A673 (cell line): Measurements from ENCODE around the gene RP9. TPM values are rescaled to one million over a fixed set of nuclear protein-coding genes. Genes with fewer than 3 reads are reported as not detected.

Source experiments
- BruUV-seq: library from RNA; stranded (reverse); fragments of 400-500 nt; replicated peaks from 2 replicates; lab custom pipeline; 2021; lab: Mats Ljungman, UMichigan
- CTCF ChIA-PET: fragments of 300-600 bp; sonication (Branson Sonifier 250); formaldehyde crosslinking; loops from one replicate; lab custom pipeline; 2022; ENCODE audit warnings: antibody characterized with exemption; lab: Charles Lee
- POLR2A ChIA-PET: fragments of 300-600 bp; sonication (Branson Sonifier 250); formaldehyde crosslinking; loops from one replicate; lab custom pipeline; 2022; ENCODE audit warnings: antibody characterized with exemption; ENCODE audit not compliant: low non-redundant PET; lab: Charles Lee
- DNase-seq: peaks from one replicate; pipeline ENCODE4 v3.0.0-alpha.2; 2015; ENCODE audit warnings: low spot score
- H3K27ac ChIP-seq: fragments of 200-600 bp; sonication (generic); 2 replicates; pipeline ENCODE4 v1.5.1; 2016; ENCODE audit warnings: mixed run types, low read depth, mild to moderate bottlenecking, mixed read lengths, antibody characterized with exemption, low read length; ENCODE audit not compliant: poor library complexity, severe bottlenecking
- H3K27me3 ChIP-seq: fragments of 200-600 bp; sonication (generic); replicated peaks from 2 replicates; pipeline ENCODE4 v1.6.1; 2017; ENCODE audit warnings: mixed run types, low read depth, mild to moderate bottlenecking, mixed read lengths, antibody characterized with exemption, low read length; ENCODE audit not compliant: insufficient read depth, poor library complexity
- H3K36me3 ChIP-seq: fragments of 200-600 bp; sonication (generic); 2 replicates; pipeline ENCODE4 v1.6.1; 2016; ENCODE audit warnings: mixed run types, mild to moderate bottlenecking, mixed read lengths, antibody characterized with exemption, low read length; ENCODE audit not compliant: insufficient read depth, poor library complexity, severe bottlenecking
- H3K4me1 ChIP-seq: fragments of 200-600 bp; sonication (generic); 2 replicates; pipeline ENCODE4 v1.6.1; 2017; ENCODE audit warnings: mixed run types, mild to moderate bottlenecking, mixed read lengths, antibody characterized with exemption, low read length; ENCODE audit not compliant: insufficient read depth, poor library complexity, severe bottlenecking
- H3K4me3 ChIP-seq: fragments of 200-600 bp; sonication (generic); 2 replicates; pipeline ENCODE4 v1.5.1; 2016; ENCODE audit warnings: low read depth, mixed run types, mild to moderate bottlenecking, mixed read lengths, low read length; ENCODE audit not compliant: poor library complexity, severe bottlenecking
- H3K9me3 ChIP-seq: fragments of 200-600 bp; sonication (generic); 2 replicates; pipeline ENCODE4 v1.6.1; 2016; ENCODE audit warnings: mixed run types, low read depth, mild to moderate bottlenecking, mixed read lengths, antibody characterized with exemption, low read length; ENCODE audit not compliant: poor library complexity, severe bottlenecking
- CTCF ChIP-seq: fragments of 300-800, 200-600 bp; sonication (generic); conservative IDR thresholded peaks from 2 replicates; pipeline ENCODE4 v1.5.1; 2017; ENCODE audit warnings: low read depth, mild to moderate bottlenecking, antibody characterized with exemption, low read length, moderate library complexity, mixed read lengths
- EZH2 ChIP-seq: fragments of 200-600 bp; sonication (generic); IDR thresholded peaks from 2 replicates; pipeline ENCODE4 v1.6.1; 2017; ENCODE audit warnings: borderline replicate concordance, low read depth, mild to moderate bottlenecking, mixed read lengths, antibody characterized with exemption, low read length; ENCODE audit not compliant: poor library complexity, severe bottlenecking
- intact Hi-C: fragments of 100-400 bp; cut with micrococcal nuclease; formaldehyde crosslinking; loops from one replicate; pipeline ENCODE4 v1.10.0; 2022; ENCODE audit not compliant: unreplicated experiment
- total RNA-seq: library from RNA; stranded (reverse); gene quantifications from 2 replicates; pipeline ENCODE4 v1.2.3, GENCODE V29; 2021

The RP9 gene
- total RNA-seq, 1 experiment from 2014 or later = 29.5 TPM

DNA sequence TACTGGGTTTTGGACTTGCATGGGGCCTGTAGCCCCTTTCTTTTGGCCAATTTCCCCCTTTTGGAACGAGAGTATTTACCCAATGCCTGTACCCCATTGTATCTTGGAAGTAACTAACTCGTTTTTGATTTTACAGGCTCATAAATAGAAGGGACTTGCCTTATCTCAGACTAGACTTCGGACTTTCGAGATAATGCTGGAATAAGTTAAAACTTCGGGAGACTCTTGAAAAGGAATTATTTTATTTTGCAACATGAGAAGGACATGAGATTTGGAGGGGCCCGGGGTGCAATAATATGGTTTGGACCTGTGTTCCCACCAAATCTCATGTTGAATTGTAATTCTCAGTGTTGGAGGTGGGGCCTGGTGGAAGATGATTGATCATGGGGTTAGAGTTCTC is 38.4 kb downstream of the RP9 start:
- H3K27ac ChIP-seq = no peak overlapping the region
- CTCF ChIA-PET = no interaction called here

GRCh38 chr7:33070277-33070676 is 38.9 kb downstream of the RP9 start:
- Histone ChIP-seq H3K4me3 (no peak overlapping the region), H3K27ac (no peak overlapping the region), H3K27me3 (peaks cover 1% of the 10 kb centered on the region), H3K36me3 (no peaks in the 10 kb centered on the region), H3K4me1 (no peaks in the 10 kb centered on the region), H3K9me3 (peaks cover 25% of the 10 kb centered on the region)
- intact Hi-C loops = no loop called here
- TF ChIP-seq EZH2 (no peak), CTCF (no peak)
- ChIA-PET CTCF (no interaction called here), POLR2A (no interaction called here)
- BruUV-seq = no TSS peak
- no peak for DNase-seq

More for the DNA sequence above, 38.4 kb downstream of the RP9 start:
- no TSS peak for BruUV-seq
- Histone ChIP-seq H3K4me3 (no peak overlapping the region), H3K9me3 (peaks cover 23% of the 10 kb centered on the region), H3K27me3 (peaks cover 4% of the 10 kb centered on the region), H3K4me1 (no peaks in the 10 kb centered on the region), H3K36me3 (no peaks in the 10 kb centered on the region)
- DNase-seq = no peak
- intact Hi-C loops = no loop called here
- TF ChIP-seq CTCF = no peak
- TF ChIP-seq EZH2 = no peak
- POLR2A ChIA-PET = no interaction called here

GRCh38 chr7:33067921-33068320 is 41.3 kb downstream of the RP9 start:
- ChIA-PET POLR2A (no interaction called here), CTCF (no interaction called here)
- Histone ChIP-seq H3K27ac (no peak overlapping the region), H3K4me3 (no peak overlapping the region), H3K9me3 (peaks cover 25% of the 10 kb centered on the region), H3K27me3 (no peaks in the 10 kb centered on the region), H3K36me3 (no peaks in the 10 kb centered on the region), H3K4me1 (peaks cover 6% of the 10 kb centered on the region)
- no TSS peak for BruUV-seq
- TF ChIP-seq EZH2 = no peak
- TF ChIP-seq CTCF = no peak
- intact Hi-C loops = no loop called here
- no peak for DNase-seq
